ENCODE results near the gene LKAAEAR1.

- no peak for TF ChIP-seq POLR2A (IDR thresholded peaks at IDR 0.05; ENCODE audit: low read depth, low read length)
- TF ChIP-seq POLR2AphosphoS5 (IDR thresholded peaks at IDR 0.05; ENCODE audit: low read depth, low read length), result no peak
- no peak for TF ChIP-seq SPI1 (IDR thresholded peaks at IDR 0.05; ENCODE audit: low read depth, low read length)
- TF ChIP-seq TAF1 (IDR thresholded peaks at IDR 0.05; ENCODE audit: low read depth, low read length), result no peak
Measured at GRCh38 chr20:64105846-64106434, 21.7 kb upstream of the LKAAEAR1 start.
